Suppressor macrophage (primary cell): ENCODE results near the gene PFAS.

Experiments
- DNase-seq, 4 experiments: peaks; one replicate each; pipeline ENCODE4 v3.0.0-alpha.2; 2020 to 2022

The PFAS gene

DNA sequence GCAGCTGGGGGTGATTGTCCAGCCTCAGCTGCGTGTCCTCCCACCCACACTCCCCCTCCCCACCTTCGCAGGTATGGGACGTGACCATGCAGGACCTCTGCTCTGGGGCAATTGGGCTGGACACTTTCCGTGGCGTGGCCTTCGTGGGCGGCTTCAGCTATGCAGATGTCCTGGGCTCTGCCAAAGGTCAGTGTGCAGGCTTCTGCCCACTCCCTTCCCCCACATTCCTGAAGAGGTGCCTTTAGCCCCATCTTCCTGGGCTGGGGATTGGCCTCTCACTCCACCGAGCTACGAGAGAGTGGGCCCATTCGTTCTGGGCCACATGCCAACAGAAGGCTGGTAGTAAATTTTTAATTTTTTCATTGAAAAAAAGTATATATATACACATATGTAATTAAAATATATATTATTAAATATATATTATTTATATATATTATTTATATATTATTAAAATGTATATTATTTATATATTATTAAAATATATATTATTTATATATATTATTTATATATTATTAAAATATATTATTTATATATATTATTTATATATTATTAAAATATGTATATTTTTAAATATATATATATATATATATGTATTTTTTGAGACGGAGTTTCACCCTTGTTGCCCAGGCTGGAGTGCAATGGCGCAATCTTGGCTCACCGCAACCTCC is 18.5 kb downstream of the PFAS start:
- DNase-seq = no peak

DNA sequence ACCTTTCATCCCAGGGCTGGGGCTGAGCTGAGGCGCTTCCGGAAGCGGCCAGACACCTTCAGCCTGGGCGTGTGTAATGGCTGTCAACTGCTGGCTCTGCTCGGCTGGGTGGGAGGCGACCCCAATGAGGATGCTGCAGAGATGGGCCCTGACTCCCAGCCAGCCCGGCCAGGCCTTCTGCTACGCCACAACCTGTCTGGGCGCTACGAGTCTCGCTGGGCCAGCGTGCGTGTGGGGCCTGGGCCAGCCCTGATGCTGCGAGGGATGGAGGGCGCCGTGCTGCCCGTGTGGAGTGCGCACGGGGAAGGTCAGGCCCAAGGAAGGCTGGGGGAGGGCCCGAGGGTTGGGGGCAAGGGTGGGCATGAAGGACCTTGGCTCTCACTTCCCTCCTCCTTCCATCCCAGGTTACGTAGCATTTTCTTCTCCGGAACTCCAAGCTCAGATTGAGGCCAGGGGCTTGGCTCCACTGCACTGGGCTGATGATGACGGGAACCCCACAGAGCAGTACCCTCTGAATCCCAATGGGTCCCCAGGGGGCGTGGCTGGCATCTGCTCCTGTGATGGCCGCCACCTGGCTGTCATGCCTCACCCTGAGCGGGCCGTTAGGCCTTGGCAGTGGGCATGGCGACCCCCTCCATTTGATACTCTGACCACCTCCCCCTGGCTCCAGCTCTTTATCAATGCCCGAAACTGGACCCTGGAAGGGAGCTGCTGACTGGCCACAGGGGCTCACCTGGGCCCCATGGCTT is 19.6 kb downstream of the PFAS start:
- no peak for DNase-seq

DNA sequence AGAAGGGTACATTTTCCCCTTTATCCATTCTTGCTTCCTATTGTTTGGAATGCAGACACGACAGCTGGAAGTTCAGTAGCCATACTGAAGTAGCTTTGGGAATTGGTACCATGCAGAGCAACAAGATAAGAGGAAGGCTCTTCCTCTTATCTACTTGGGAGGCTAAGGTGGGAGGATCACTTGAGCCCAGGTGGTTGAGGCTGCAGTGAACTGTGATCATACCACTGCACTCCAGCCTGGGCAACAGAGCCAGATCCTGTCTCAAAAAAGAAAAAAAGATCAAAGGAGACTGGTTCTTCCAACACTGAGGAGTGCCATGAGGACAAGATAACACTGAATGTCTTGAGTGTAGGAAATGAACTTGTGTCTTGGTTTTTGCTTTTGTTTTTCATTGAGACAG is 23.3 kb downstream of the PFAS start:
- no peak for DNase-seq

DNA sequence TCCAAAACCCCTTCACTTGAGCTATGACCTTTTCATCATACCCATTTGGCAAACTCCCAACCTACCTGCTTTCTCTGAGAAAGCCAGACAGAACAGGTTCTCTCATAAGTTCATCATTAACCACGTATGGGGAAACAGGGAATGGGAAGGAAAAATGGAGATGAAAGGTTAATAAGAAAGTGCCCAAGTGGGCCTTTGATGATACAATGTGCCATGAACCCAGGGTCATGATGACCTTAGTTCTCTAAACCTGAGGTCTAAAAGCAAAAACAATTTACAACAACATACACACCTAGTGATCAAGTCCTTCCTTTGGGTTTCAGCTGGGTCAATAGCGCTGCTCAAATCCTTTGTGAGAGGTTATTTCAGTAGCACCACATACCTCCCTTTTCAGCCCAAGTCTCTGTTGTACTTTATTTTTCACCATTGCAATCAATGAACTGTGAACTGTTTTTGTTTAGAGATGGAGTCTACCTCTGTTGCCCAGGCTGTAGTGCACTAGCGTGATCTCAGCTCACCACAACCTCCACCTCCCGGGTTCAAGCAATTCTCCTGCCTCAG is 24.9 kb downstream of the PFAS start:
- no peak for DNase-seq

DNA sequence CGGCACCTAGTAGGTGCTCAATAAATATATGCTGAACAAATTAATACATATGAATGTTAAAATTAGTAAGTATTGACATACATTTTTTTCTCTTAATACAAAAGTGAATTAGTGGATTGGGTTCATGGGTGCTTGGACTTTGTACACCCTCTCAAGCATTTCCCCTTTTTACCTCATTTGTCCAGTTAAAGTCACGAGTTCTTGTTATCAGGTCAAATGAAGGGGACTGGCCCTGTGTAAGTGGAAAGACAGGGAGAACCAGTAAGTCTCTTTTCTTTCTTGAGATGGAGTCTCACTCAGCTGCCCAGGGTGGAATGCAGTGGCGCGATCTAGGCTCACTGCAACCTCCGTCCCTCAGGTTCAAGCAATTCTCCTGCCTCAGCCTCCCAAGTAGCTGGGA is 25.7 kb downstream of the PFAS start:
- DNase-seq = no peak

DNA sequence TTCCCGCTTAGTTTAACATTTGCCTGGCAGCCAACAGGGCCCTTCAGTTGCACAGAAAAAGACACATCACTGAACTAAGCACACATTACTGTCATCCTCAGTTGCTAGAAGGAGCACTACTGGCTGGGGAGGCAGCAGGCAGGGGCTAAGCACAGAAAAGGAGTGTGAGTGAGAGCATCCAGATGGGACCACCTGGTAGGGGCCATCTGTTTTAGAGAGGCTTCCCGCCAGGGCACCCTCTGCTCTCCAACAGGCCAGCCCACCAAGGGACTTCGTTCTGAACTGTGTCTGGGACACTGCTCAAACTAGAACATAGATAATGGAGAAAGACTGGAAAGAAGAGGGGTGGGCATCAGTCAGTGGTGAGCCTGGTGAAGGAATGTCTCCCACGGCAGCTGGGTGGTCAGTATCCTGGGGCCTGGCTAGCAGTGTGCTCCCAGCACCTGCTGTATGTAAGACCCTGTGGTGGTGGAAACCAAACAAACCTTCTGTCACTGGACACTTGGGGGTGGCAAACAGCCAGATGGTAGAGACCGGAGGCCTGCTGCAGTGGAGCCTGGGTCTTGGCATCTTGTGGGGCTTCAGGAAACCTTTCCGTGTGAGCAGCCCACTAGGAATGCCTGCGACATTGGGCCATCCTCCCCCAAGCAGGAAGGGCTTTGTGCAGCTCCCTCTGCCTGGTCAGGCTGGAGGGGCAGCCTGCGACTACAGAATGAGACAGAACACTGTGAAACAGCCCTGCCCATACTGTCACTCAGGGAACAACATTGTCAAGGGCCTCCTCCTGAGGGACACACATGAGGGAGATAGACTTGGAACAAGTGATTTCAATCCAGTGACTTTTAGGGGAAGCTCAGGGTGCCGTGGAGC is 26.6 kb downstream of the PFAS start:
- no peak for DNase-seq

DNA sequence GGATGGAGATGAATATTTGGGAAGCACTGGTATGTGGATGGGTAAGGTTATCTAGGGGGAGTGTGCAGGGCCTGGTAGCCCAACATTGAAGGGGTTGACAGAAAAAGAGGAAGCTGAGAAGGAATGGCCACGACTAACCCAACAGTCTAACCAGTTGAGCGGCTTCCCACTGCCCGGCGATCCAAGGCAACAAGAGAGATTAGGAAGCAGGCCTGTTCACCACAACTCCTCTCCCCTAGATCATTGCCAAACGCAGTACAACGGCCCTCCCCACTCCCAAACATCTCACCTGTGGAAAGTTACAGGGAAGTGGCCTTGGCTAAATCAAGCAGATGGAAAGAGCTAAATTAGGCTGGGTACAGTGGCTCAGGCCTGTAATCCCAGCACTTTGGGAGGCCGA is 28.2 kb downstream of the PFAS start:
- no peak for DNase-seq

DNA sequence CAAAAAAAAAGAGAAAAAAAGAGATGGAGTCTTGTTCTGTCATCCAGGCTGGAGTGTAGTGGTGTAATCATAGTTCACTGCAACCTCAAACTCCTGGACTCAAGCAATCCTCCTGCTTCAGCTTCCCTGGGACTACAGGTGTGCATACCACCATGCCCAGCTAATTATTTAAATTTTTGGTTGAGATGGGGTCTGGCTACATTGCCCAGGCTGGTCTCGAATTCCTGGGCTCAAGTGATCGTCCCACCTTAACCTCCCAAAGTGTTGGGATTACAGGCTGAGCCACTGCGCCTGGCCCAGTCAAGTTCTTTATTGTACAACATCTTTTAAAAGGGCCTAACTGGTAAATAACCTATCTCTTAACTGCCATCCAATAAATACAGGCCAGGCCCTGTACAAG is 33.3 kb downstream of the PFAS start:
- no peak for DNase-seq

DNA sequence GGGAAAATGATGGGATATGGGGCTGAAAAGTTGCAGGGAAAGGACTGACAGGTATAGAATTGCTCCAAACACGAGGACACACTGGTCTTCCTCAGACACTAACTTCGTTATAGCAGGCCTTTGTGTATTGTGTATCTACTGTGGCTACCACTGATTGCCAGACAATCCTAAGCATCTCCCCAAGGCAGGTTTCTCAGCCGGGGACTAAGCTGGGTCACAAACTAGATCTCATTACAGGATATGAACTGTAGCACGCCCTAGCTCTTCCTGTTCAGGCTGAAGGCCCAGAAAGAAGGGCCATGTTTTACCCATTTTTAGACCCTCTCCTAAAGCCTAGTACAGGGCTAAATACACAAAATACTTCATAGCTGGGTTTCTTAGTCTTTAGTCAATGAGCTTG is 34.3 kb downstream of the PFAS start:
- no peak for DNase-seq

DNA sequence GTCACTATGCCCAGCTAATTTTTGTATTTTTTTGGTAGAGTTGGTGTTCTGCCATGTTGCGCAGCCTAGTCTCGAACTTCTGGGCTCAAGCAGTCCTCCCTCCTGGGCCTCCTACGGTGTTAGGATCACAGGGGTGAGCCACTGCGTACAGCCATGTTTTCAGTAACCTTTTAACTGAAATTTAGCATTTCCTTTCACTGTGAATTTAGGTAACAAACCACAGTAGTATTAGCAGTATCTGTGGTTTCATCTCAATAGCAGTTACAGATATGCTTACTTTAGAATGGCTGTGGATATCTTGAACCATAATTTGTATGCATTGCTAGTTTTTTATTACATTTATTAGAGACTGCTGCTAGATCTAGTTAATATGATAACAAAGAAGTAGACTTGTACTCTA is 35.0 kb downstream of the PFAS start:
- DNase-seq = no peak

DNA sequence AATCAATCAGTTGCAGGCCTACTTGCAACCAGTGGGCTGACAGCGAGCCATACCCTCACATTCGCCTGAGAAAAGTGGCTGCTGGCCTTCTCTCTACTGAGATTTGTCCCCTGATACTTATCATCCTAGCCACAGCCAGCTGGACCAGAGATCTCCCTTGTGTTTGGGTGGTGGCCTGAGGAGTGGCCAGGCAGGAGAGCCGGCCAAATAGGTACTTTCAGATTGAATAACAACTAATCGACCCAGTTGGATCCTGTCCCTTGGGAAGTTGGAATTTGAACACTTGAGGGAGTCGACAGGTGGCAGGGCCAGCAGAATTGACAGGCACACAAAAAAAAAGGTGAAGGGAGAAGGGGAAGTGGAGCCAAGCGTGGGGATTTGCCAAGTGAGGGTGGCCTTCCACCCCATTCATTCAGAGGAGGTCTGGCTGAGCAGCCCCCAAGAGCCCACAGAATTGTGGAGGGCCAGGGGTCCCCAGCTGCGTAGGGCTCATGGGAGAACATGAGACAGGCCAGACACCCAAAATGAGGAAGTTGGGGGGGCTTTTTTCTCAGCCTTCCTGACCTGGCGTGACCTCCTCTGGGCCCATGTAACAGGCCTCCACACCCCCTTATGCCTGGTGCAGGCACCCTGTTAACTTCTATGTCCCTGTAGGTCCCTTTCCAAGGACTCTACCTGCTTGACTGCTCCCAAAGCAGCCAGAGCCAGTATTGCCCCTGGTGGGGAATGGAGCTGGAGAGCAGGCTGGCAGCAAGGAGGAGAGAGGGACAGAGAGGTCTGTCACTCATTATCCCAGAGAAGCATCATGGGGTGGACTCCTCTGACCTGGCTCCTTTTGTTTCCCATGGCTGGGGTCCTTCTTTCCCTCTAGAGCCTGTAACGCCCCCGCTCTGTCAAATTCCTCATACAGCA is 36.4 kb downstream of the PFAS start:
- DNase-seq = peak; percentile 21 to 55 (median 50)

DNA sequence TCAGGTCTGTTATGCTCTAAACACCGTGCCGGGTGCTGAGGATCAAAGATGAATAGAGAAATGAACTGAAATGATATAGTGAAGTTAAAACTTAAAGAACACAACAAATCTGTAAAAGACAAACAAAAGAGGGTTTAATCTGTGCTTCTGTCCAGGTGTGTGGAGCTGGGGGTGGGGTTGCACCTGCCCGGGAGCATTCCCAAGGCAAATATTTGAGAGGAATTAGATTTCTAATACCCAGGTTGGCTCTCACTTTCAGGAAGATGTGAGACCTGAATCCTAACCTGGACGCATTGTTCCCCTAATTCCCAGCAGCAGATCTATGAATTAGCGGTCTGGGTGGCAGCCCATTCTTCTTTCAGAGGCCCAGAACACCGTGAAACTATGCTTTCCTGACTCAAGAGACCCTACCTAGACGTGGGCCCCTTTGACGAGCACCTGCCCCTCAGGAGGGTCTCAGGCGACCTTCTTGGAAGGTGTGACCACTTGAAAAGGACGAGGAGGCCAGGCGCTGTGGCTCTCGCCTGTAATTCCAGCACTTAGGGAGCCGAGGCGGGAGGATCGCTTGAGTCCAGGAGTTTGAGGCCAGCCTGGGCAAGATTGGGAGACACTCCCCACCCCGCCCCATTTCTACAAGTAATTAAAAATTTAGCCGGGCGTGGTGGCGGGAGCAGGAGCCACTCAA is 38.7 kb downstream of the PFAS start:
- DNase-seq = no peak

DNA sequence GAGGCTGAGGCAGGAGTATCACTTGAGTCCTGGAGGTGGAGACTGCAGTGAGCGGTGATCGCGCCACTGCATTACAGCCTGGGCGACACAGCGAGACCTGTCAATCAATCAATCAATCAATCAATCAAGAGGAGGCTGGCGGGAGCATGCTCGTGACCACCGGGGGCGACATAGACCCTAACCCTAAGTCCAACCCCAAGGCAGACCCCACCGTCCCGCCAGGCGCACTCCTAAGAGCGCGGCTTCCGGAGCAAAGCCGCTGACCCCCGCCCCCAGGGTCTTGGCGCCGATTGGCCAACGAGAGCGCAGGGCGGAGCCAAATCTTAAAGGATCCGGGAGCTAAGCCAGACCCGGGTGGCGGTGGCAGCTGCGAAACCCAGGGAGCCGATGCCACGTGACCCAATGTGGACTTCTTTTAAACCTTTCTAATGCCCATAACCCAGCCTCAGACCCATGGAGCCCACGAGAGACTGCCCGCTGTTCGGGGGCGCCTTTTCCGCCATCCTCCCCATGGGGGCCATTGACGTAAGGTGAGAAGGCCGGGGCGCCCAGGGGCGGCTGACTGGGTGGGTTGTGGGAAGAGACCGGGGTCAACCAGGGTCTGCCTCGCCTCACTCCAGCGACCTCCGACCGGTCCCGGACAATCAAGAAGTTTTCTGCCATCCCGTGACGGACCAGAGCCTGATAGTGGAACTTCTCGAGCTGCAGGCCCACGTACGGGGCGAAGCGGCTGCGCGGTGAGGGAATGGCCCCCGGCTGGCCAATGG is 39.4 kb downstream of the PFAS start, which contains the start of gene RANGRF:
RANGRF (plus strand) TSS at position 335 of the 767 bp plus-strand sequence; CDS start at position 454, 119 bp downstream.
- DNase-seq = peak; percentile 88 to 94 (median 91)

DNA sequence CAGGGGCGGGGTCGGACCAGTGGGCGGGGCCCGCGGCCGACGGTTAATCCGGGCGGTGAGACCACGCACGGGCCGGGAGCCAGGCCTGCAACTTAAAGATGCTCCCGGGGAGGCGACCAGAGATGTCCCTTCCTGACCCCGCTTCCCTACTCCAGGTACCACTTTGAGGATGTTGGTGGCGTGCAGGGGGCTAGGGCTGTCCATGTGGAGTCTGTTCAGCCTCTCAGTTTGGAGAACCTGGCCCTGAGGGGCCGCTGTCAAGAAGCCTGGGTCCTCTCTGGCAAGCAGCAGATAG is 40.0 kb downstream of the PFAS start:
- DNase-seq = no peak

DNA sequence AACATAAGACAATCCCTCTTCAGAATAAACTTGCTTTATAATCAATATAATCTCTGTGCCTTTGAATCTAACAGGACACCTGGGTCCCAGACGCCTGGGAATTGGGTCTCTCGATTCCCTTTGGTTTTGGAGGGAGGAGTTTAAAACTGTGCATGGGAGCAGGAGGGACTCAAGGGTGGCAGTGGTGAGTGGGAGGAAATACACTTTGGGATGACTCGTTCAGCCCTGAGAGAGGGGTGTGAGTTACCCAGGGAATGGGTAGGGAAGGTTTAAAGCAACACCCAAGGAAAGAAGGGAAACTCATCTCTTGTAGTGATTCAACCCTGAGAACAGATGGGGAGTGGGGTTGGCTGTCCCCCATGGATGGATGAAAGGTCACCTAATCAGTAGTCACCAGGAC is 41.0 kb downstream of the PFAS start:
- peak in 1 of 4 experiments; percentile 26 for DNase-seq

DNA sequence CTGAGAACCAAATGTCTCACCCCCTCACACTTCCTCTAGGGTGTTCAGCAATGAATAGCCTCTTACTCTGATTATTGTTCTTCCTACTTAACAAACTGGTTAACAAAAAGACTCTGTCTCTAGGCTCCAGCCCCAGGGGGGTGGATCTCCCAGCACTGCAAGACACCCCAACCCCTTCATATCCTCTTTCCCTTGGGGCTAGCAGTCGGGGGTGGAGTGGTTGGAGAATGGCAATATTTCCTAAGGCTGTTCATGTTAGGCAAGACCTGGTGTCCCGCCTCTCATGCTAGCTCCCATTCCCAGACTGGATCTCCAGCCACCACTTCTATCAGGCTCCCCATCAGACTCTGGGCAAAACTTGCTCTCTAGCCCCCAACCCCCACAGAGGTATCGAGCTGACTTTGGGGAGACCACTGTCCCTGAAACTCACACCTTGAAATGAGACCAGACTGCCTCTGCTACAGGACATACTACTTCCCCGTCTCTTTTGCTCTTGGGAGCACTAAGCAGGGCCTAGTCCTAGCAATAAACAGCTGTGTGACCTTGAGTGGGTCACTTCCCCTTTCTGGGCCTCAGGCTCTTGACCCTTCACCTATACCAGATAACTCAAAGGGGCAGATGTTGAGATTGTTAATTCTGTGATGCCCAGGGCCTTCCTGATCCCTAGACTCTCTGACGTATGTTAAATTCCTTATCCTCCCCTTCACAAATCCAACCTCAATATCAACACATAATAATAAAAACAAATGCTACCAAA is 43.7 kb downstream of the PFAS start:
- peak; percentile 63 to 82 (median 78) for DNase-seq

DNA sequence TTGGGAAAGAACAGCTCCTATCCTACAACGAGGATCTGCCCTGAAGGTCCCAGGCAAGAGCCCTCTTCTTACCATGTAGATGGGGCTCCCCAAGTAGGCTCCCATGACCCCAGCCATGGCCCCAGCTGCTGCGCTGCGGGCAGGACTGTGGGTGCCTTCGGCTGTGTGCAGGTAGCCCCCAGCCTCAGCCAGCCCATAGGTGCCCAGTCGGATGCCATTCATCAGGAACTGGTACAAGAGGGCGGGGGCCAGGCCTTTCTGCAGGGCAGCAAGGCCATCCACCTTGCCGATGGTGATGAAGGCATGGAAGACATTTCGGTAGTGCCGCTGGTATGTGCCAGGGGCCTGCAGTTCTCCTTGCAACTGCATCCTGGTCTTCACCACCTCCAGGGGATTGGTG is 45.3 kb downstream of the PFAS start:
- no peak for DNase-seq

DNA sequence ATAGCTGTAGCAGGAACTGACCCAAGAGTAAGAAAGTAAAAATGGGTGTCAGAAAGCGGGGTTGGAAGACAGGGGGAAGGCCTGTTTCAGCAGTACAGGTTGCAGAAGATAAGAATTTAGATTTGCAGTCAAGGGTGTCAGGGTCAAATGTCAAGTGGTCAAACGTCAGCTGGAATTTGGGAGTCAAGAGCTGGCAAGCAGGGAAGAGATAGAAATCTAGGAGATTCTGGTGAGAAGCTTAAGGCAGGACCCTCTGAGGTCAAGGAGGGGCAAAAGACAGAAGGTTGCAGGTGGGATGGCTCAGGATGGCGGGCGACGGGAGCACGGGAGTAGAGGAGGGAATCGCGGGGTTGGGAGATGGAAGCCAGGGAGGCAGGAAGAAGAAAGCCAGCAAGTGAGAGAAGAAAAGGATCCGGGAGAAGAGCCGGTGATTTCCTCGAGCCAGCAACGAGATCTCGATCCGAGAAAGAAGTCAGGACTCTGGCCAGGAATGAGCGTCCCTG is 45.8 kb downstream of the PFAS start:
- no peak for DNase-seq

DNA sequence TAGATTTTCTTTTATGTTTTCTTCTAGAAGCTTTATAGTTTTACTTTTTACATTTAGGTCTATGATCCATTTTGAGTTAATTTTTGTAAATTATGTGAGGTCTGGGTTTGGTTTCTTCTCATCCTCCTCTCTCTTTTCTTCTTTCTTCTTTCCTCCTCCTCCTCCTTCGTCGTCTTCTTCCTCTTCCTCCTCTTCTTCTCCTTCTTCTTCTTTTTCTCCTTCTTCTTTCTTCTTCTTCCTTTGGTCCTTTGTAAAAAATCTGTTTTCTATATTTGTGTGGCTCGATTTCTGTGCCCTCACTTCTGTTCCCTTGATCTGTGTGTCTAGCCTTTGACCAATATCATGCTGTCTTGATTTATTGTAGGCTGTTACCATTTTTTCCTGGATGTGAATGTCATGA is 51.1 kb downstream of the PFAS start:
- DNase-seq = no peak
